ENCODE measurements around the gene PLCB1.

The PLCB1 gene

DNA sequence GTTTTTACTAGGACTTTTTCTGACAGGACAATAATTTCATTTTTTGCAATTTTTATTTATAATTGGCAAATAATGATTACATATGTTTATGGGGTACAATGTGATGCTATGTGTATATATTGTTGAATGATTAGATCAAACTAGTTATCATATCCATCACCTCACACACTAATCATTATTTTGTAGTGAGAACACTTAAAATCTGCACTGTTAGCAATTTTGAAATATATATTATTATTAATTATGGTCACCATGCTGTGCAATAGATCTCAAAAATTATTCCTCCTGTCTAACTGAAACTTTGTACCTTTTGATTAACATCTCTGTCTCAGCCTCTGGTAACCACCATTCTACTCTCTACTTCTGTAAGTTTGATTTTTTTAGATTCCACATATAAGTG, 378.7 kb downstream of the PLCB1 start:
- H3K4me3 Mint-ChIP-seq: no peak overlapping the region
- H3K4me1 Mint-ChIP-seq (ENCODE audit: low read depth): no peaks in the 10 kb centered on the region
- H3K27me3 Mint-ChIP-seq (ENCODE audit: low read depth): no peaks in the 10 kb centered on the region
- no peaks in the 10 kb centered on the region for H3K9me3 Mint-ChIP-seq
- no peak overlapping the region for H3K27ac Mint-ChIP-seq
- H3K36me3 Mint-ChIP-seq (ENCODE audit: low read depth): no peaks in the 10 kb centered on the region

DNA sequence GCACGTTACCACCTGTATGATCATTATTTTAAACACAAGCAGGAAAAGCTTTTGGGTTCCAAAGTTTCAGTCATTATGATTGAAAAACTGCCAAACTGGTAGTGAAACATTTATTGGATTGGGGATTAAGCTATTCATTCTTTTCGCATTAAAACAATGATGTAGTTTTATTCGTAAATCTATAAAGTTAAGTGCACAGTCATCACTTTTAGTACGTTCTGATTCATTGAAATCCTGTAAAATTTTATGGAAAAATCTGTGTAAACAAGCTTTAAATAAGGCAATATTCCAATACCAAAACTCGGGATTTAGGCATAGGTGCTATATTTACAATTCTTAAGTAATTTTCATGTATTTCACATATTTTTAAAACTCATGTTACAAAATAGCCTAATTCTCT, 379.9 kb downstream of the PLCB1 start:
- no peaks in the 10 kb centered on the region for H3K4me1 Mint-ChIP-seq (ENCODE audit: low read depth)
- no peaks in the 10 kb centered on the region for H3K36me3 Mint-ChIP-seq (ENCODE audit: low read depth)
- H3K27me3 Mint-ChIP-seq (ENCODE audit: low read depth): no peaks in the 10 kb centered on the region
- H3K27ac Mint-ChIP-seq: no peak overlapping the region
- H3K4me3 Mint-ChIP-seq: no peak overlapping the region
- H3K9me3 Mint-ChIP-seq: no peaks in the 10 kb centered on the region

DNA sequence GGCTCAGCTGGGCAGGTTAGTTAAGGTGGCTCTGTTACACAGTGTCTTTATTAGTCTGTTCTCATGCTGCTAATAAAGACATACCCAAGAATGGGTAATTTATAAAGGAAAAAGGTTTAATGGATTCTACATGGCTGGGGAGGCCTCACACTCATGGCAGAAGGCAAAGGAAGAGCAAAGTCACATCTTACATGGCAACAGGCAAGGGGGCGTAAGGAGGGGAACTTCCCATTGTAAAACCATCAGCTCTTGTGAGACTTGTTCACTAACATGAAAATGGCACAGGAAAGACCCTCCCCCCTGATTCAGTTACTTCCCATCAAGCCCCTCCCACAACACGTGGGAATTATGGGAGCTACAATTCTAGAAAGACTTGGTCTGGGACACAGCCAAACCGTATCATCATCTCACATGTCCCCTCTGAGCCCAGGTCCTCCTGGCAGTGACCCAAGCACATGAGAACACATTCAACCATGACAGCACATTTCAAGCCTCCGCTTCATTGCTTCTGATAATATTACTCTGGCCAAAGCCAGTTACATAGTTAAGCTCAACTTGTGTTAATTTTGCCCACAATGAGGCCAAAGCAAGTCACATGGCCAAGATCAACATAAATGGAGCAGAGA, 383.9 kb downstream of the PLCB1 start:
- no peaks in the 10 kb centered on the region for H3K9me3 Mint-ChIP-seq
- H3K4me3 Mint-ChIP-seq: no peak overlapping the region
- no peaks in the 10 kb centered on the region for H3K36me3 Mint-ChIP-seq (ENCODE audit: low read depth)
- H3K27ac Mint-ChIP-seq: no peak overlapping the region
- peaks cover 3% of the 10 kb centered on the region for H3K4me1 Mint-ChIP-seq (ENCODE audit: low read depth)
- H3K27me3 Mint-ChIP-seq (ENCODE audit: low read depth): no peaks in the 10 kb centered on the region

DNA sequence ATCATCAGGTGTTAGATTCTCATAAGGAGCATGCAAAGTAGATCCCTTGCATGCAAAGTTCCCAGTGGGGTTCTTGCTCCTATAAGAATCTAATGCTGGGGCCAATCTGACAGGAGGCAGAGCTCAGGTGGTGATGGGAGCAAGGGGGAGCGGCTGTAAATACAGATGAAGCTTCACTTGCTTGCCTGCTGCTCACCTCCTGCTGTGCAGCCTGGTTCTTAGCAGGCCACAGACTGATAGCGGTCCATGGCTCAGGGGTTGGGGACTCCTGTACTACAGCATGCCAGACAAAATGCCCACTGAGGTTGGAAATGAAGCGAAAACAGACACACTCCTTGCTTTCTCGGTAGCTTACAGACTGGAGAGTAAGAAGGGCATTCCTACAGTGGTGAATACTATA, 386.8 kb downstream of the PLCB1 start:
- Mint-ChIP-seq H3K27ac (no peak overlapping the region), H3K4me1 (ENCODE audit: low read depth) (peaks cover 3% of the 10 kb centered on the region), H3K9me3 (no peaks in the 10 kb centered on the region), H3K36me3 (ENCODE audit: low read depth) (no peaks in the 10 kb centered on the region), H3K27me3 (ENCODE audit: low read depth) (no peaks in the 10 kb centered on the region), H3K4me3 (no peak overlapping the region)

DNA sequence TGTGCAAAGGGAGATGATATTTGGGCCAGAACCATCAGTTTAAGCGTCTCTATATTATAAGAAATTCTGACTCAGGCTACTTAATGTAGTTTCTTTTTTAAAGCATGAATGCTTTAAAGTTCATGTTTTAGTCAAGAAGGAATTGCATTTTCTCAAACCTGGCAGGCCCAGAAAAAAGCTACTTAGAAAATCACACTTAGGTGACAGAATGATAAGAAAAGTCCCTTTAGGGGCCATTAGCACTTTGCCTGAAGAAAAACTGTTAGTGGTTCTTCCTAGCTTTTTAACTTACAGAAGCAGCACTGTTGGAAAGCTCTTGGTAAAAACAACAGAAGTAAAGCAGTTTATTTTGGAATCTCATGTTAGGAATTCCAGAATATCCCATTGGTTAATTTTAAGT, 387.8 kb downstream of the PLCB1 start:
- Mint-ChIP-seq H3K9me3 (no peaks in the 10 kb centered on the region), H3K36me3 (ENCODE audit: low read depth) (no peaks in the 10 kb centered on the region), H3K27ac (no peak overlapping the region), H3K4me3 (no peak overlapping the region), H3K4me1 (ENCODE audit: low read depth) (peaks cover 3% of the 10 kb centered on the region), H3K27me3 (ENCODE audit: low read depth) (no peaks in the 10 kb centered on the region)

DNA sequence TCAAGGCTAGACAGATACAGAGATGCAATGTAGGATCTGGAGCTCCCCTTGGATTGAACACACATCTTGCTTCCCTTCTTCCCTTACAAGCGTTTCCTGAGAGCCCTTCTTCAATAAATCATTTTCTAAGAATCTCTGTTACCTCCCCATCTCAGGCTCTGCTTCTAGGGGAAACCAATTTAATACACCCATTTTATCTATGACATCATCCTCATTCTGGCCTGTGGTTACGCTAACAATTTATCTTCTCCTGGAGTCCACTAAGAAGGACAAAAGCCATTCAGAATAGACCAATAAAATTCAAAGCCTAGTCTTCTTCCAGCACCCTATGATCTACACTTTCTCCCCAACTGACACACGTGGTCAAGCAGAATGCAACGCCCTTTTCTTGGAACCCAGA, 390.1 kb downstream of the PLCB1 start:
- H3K36me3 Mint-ChIP-seq (ENCODE audit: low read depth): no peaks in the 10 kb centered on the region
- H3K4me3 Mint-ChIP-seq: no peak overlapping the region
- no peak overlapping the region for H3K27ac Mint-ChIP-seq
- no peaks in the 10 kb centered on the region for H3K27me3 Mint-ChIP-seq (ENCODE audit: low read depth)
- peaks cover 3% of the 10 kb centered on the region for H3K4me1 Mint-ChIP-seq (ENCODE audit: low read depth)
- no peaks in the 10 kb centered on the region for H3K9me3 Mint-ChIP-seq

DNA sequence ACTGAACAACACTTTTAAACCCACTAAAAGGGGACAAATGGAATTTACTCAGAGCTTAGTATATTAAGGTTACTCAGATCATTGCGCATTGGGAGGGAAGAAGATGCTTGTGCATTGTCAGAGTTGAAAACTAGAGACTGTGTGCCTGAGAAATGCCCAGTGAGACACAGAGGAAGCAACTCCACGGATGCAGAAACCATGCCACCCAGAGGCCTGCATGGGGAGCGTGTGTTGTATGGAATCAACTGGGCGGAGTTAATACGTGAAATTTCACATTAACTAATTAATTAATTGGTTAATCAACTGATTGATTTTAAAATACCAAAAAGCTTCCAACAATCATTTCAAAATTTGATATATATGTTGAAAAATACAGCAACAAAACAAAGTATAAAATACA, 391.6 kb downstream of the PLCB1 start:
- no peaks in the 10 kb centered on the region for H3K27me3 Mint-ChIP-seq (ENCODE audit: low read depth)
- no peak overlapping the region for H3K4me3 Mint-ChIP-seq
- no peaks in the 10 kb centered on the region for H3K9me3 Mint-ChIP-seq
- no peaks in the 10 kb centered on the region for H3K36me3 Mint-ChIP-seq (ENCODE audit: low read depth)
- H3K4me1 Mint-ChIP-seq (ENCODE audit: low read depth): peaks cover 3% of the 10 kb centered on the region
- no peak overlapping the region for H3K27ac Mint-ChIP-seq

DNA sequence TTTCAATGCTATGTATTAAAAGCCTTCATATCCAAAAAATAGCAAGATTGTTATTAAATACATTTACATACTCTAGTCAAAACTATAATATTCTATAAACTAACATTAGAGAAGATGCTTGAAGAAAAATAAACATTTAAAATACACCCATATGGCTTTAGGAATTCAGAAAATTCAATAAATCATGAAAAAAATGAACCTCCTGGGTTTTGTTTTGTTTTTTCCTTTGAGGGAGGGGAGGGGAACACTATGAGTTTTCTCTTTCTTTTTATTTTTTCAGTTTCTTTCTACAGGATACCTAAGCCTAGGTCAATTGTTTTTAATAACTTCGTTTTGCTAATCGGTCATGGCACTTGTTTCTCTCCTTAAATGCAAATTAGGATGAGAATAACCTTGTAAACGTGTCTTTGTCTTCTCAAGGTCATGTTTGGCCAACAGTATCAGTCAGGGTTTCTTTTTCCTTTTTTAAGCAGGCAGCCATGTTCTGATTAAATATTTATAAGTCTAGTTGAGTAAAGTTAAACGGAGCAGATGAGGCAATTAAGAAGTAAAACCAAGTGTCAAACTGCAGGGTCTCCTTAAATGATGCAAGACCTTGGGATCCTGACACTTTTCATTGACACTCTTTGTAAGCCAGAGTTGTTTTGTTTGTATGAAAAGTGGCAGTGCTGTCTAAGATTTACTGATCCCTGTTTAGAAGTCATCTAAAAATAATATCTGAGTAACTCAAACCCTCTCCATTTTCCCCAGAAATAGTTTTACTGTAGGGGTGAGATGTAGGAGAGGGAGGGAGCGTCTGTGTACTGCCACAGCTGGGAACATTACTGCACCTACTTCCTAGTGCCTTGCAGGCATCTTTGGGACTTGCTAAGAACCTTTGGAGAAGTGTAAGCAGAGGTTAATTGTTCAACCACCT, 392.3 kb downstream of the PLCB1 start:
- Mint-ChIP-seq H3K27ac (no peak overlapping the region), H3K4me1 (ENCODE audit: low read depth) (no peaks in the 10 kb centered on the region), H3K9me3 (no peaks in the 10 kb centered on the region), H3K36me3 (ENCODE audit: low read depth) (no peaks in the 10 kb centered on the region), H3K27me3 (ENCODE audit: low read depth) (no peaks in the 10 kb centered on the region), H3K4me3 (no peak overlapping the region)

DNA sequence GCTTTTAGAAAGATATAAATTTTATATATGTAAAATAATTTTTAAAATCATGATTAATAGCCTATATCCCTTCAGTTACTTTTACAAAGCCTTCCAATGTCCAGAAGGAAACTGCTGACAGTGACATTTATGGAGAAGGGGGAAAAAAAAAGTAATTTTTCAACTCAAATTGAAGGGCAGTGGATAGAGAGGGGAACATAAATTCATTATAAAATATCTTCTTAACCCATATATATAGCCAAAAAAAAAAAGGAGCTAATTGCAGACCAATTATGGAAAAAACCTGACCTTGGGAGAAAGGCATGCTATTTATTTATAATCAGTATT, 392.9 kb downstream of the PLCB1 start:
- Mint-ChIP-seq H3K4me1 (ENCODE audit: low read depth) (no peaks in the 10 kb centered on the region), H3K4me3 (no peak overlapping the region)

DNA sequence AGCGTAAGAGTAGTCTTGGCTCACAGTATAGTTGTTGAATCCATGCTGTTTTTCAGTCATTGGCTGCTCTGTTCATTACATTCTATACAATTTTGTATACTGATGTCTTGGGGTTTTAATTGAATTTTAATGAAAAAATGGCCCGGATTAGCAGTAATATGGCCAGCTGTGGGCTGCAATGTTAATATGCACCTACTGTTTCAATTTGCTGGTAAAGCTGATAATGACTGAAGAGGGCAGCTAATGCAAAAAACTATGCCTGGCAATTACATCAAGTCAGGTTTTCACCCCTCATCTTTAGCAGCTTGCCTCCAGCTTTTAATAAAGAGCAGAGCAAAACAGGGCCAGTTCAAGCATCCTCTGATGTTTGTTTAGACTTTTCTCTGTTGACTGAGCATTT, 394.5 kb downstream of the PLCB1 start:
- Mint-ChIP-seq H3K36me3 (ENCODE audit: low read depth) (no peaks in the 10 kb centered on the region), H3K4me1 (ENCODE audit: low read depth) (no peaks in the 10 kb centered on the region), H3K27me3 (ENCODE audit: low read depth) (no peaks in the 10 kb centered on the region), H3K9me3 (no peaks in the 10 kb centered on the region), H3K27ac (no peak overlapping the region), H3K4me3 (no peak overlapping the region)

More for the DNA sequence above, 392.9 kb downstream of the PLCB1 start:
- Mint-ChIP-seq H3K27me3 (ENCODE audit: low read depth) (no peaks in the 10 kb centered on the region), H3K9me3 (no peaks in the 10 kb centered on the region), H3K27ac (no peak overlapping the region), H3K36me3 (ENCODE audit: low read depth) (no peaks in the 10 kb centered on the region)

DNA sequence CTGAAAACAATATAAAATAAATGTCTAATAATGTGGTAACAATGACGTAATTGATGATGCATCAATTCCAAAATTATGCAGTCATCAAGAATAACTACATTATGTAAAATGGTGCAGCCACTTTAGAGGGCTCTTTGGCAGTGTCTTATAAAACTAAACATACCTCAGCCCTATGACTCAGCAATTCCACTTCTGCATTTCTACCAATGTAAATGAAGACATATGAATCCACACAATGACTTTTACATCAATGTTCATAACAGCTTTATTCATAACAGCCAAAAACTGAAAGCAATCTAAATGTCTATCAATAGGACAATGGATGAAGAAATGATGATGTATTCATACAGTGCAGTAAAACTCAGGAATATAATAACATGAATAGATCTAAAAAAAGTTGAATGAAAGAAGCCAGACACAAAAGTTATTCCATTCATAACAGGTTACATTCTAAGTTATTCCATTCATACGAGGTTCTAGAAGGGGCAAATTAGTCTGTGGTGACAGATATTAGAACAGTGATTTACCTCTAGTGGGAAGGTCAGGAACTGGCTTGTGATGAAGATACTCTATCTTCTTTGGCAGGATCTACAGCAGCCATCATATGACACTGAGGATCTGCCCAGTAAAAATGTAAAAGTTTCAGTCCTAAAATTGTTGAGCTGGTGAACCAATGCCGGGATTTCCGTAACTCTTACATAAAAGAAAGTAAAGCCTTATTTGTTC, 396.1 kb downstream of the PLCB1 start:
- no peak overlapping the region for H3K4me3 Mint-ChIP-seq

DNA sequence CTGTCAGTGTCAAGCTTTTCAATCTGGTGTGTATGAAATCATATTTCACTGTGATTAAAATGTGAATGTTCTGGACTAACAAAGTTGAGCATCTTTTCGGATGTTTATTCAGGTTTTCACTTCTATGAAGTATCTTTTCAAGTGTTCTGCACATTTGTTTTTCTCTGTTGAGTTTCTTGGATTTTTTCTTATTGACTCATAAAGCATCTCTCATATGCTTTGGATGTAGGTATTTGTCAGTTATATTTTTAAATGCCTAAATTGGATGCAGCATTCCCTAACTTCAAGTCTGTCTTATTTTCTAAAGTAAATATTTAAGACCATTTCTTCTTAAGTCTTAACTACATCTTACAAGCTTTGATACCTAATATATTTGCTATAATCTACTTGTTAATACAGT, 398.0 kb downstream of the PLCB1 start:
- Mint-ChIP-seq H3K36me3 (ENCODE audit: low read depth) (no peaks in the 10 kb centered on the region), H3K27ac (no peak overlapping the region), H3K27me3 (ENCODE audit: low read depth) (no peaks in the 10 kb centered on the region), H3K9me3 (no peaks in the 10 kb centered on the region), H3K4me1 (ENCODE audit: low read depth) (no peaks in the 10 kb centered on the region), H3K4me3 (no peak overlapping the region)

More for the DNA sequence above, 396.1 kb downstream of the PLCB1 start:
- no peak overlapping the region for H3K27ac Mint-ChIP-seq
- H3K4me1 Mint-ChIP-seq (ENCODE audit: low read depth): no peaks in the 10 kb centered on the region
- H3K36me3 Mint-ChIP-seq (ENCODE audit: low read depth): no peaks in the 10 kb centered on the region
- H3K9me3 Mint-ChIP-seq: no peaks in the 10 kb centered on the region
- no peaks in the 10 kb centered on the region for H3K27me3 Mint-ChIP-seq (ENCODE audit: low read depth)

DNA sequence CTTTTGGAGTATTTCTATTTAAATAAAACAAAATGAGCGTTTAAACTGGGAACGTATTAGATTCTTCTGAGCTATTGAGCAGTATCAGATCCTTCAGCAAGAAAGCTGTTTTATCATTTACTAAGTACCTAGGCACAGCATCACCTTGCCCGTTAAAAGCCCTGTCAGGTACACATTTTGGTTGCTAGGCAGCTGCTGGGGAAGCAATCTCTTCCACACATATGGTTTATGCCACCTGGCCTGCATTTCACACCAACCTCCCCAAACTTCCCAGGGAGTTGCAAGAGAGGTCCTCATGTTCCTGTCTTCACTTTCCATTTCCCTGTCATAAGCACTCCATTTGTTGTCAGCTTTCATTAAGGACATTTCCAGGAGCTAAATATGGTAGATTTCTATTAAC, 400.1 kb downstream of the PLCB1 start:
- no peaks in the 10 kb centered on the region for H3K4me1 Mint-ChIP-seq (ENCODE audit: low read depth)
- H3K27ac Mint-ChIP-seq: no peak overlapping the region
- H3K9me3 Mint-ChIP-seq: no peaks in the 10 kb centered on the region
- H3K4me3 Mint-ChIP-seq: no peak overlapping the region
- H3K36me3 Mint-ChIP-seq (ENCODE audit: low read depth): no peaks in the 10 kb centered on the region
- no peaks in the 10 kb centered on the region for H3K27me3 Mint-ChIP-seq (ENCODE audit: low read depth)

DNA sequence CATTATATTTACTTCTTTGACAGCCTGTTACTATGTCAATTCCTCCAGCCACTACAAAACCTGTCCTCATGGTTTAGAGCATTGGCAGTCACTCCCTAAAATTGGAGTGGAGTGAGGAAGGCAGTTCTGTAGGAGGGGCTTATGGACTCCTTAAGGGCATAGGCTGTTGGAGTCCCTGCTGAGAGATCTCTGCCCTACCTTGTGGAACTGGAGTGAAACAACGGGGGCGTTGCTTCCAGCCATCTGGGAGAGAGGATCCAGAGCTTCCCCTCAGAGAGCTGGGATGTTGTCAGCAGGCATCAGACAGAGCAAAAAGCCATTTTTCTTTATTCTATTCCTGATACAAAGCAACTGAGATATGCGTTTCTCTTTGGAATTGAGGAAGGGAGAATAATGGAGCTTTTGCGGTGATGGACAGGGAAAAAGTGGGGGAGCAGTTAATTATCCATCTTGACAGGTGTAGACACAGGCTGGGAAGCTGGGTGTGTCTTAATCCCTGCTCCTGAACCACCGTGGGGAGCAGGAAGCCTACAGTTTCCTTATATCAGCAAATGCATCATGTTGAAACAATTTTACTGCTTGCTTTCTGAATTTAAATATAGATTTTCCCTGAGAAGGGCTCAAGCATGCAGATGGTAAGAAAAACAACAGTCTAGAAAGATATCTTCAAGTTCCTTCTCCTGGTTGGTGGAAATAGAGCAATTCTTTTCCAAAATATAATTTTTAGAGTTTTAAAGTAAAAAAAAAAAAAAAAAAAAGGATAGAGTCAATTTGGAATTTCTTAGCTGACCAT, 402.5 kb downstream of the PLCB1 start:
- Mint-ChIP-seq H3K27me3 (ENCODE audit: low read depth) (no peaks in the 10 kb centered on the region), H3K36me3 (ENCODE audit: low read depth) (no peaks in the 10 kb centered on the region), H3K9me3 (no peaks in the 10 kb centered on the region), H3K4me3 (no peak overlapping the region), H3K4me1 (ENCODE audit: low read depth) (no peaks in the 10 kb centered on the region), H3K27ac (no peak overlapping the region)
